HCT116 (cell line): ENCODE results near the gene DHRSX.

Experiments used
- CTCF ChIP-seq, 3 experiments: fragments of 200-600 bp in 1 of 3; sonication (generic) in 1 of 3; IDR thresholded peaks in 2 of 3; conservative IDR thresholded peaks in 1 of 3; 2 replicates each; pipeline ENCODE4 v1.5.1; 2012 to 2017; ENCODE audit warnings: low read depth in 2 of 3, low read length in 2 of 3, antibody characterized with exemption in 1 of 3, borderline replicate concordance in 1 of 3, control low read depth in 1 of 3, mild to moderate bottlenecking in 1 of 3, mixed read lengths in 1 of 3, mixed run types in 1 of 3, moderate library complexity in 1 of 3; ENCODE audit not compliant: insufficient read depth in 1 of 3
- JUND ChIP-seq: IDR thresholded peaks from 2 replicates; pipeline ENCODE4 v1.6.1; 2012
- POLR2A ChIP-seq: IDR thresholded peaks from 2 replicates; pipeline ENCODE4 v1.7.0; 2011; ENCODE audit warnings: borderline replicate concordance; ENCODE audit not compliant: insufficient read depth, insufficient read length; ENCODE audit errors: extremely low read depth
- RAD21 ChIP-seq: IDR thresholded peaks from 2 replicates; pipeline ENCODE4 v1.6.1; 2012; ENCODE audit warnings: low read depth, mild to moderate bottlenecking

- no peak for TF ChIP-seq CTCF (IDR thresholded peaks at IDR 0.05 in 2 of 3, conservative IDR thresholded peaks at IDR 0.05 in 1 of 3; ENCODE audit: borderline replicate concordance in 1 of 3, insufficient read depth in 1 of 3, low read depth in 2 of 3, low read length in 2 of 3)
- no peak for TF ChIP-seq POLR2A
- no peak for TF ChIP-seq RAD21
- TF ChIP-seq JUND = no peak
These were observed 19.8 kb upstream of the DHRSX start for GRCh38 chrX:2520539-2520938.
